GM19397 (cell line): ENCODE data around the gene CDK11B.
"Not testable (repeated sequence)": the region's sequence is repeated elsewhere in the genome, so short reads cannot be mapped to it uniquely, and the experiment has no call there.

Experiments used
- ATAC-seq: cut with Tn5 transposase; IDR thresholded peaks from one replicate; pipeline ENCODE4 v1.9.1; 2021; ENCODE audit warnings: mild to moderate bottlenecking, moderate library complexity; ENCODE audit not compliant: unreplicated experiment

The CDK11B gene

DNA sequence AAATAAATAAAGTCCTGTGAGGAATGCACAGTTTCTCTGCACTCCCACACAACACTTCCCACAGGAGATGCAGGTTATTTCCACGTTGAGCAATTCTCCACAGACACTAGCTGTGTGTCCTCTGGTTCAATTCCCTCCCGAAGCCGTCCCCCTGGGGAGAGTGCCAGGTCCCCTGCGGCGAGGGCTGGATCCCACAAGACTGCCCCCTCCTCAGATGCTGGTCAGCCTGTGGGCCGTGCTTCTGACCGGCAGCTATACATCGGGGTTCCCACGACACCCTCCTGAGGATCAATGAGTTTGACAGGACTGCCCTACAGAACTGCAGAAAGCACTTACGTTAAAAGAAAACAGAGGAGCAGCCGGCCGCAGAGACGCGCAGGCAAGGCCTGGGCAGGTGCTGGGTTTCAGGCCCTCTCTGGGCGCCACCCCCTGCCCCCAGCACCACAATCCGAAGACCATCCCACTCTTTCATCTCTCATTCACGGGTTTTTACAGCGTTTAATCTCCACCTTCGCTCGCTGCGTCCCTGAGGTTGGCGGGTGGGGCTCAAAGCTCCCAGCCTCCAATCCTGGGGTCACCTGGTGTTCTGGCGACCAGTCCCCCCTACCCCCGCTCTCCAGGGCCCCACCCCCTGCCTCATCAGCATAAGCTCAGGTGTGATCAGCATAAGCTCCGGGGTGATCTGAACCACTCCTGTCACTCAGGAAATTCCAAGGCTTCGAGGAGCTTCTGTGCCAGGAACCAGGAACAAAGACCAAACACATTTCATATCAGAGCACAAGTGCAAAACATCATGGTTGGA lies 24.5 kb upstream of the CDK11B start:
- no peak for ATAC-seq

- no peak for ATAC-seq
Observed at GRCh38 chr1:1680912-1681273, 22.1 kb upstream of the CDK11B start.

GRCh38 chr1:1680031-1680911 lies 21.5 kb upstream of the CDK11B start:
- no peak for ATAC-seq

GRCh38 chr1:1678581-1679380 lies 20.0 kb upstream of the CDK11B start:
- ATAC-seq: peak; percentile 1

- peak; percentile 62 for ATAC-seq
Observed at GRCh38 chr1:1677718-1678580, 19.1 kb upstream of the CDK11B start.

DNA sequence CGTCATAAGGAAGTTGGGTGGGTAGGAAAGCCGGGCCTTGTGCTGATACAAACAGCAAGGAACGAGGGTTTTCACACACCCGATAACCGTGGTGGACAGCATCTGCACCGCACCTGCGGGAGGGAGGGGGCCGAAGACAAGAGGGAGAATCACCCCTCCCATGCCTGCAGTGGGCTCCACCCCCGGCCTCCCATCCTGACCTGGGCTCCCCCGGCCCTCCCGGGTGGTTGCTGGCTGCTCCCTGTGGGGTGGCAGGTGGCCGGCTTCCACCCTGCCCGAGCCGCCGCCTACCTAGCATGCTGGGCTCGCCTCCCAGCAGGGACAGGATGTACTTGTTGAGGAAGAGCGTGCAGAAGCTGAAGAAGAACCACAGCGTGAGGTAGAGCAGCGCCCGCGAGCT lies 17.3 kb upstream of the CDK11B start:
- ATAC-seq: not testable (repeated sequence)

DNA sequence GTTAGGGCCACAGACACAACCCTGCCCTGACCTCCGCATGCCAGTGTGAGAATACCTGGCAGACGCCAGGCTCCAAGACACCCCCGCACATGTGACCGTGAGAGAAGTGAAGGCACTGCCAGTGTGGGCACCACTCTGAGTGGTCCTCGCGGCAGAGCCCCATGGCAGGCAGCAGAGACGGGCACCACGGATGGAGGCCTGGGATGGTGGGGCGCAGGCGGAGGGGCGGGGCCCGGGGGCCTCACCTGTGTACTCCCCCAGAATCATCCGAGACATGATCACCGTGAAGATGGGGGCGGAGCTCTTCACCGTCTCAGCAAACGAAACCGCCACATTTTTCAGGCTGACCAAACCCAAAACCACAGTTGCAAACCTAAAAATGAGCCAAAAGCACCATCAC lies 16.4 kb upstream of the CDK11B start:
- not testable (repeated sequence) for ATAC-seq

DNA sequence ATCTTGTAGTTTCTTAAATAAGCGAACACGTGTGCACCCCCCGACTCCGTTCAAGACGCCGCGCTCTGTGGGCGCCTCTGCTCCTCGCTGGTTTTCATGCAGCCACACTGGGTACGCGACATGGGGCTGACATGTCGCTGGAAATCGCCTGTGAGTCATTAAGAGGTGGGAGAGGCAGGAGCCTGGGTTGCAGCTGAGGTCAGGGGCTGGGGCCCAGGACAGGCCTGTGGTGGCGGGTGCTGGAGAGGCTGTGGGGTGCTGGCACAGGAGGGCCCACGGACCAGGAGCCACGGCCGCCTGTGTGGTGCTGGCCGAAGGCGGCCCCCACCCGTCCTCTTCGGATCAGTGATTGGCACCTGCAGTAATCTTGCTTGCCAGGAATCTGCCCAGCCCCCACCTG lies 16.0 kb upstream of the CDK11B start:
- ATAC-seq: not testable (repeated sequence)

- ATAC-seq: no peak
Observed at GRCh38 chr1:1672181-1672965, 13.6 kb upstream of the CDK11B start.

DNA sequence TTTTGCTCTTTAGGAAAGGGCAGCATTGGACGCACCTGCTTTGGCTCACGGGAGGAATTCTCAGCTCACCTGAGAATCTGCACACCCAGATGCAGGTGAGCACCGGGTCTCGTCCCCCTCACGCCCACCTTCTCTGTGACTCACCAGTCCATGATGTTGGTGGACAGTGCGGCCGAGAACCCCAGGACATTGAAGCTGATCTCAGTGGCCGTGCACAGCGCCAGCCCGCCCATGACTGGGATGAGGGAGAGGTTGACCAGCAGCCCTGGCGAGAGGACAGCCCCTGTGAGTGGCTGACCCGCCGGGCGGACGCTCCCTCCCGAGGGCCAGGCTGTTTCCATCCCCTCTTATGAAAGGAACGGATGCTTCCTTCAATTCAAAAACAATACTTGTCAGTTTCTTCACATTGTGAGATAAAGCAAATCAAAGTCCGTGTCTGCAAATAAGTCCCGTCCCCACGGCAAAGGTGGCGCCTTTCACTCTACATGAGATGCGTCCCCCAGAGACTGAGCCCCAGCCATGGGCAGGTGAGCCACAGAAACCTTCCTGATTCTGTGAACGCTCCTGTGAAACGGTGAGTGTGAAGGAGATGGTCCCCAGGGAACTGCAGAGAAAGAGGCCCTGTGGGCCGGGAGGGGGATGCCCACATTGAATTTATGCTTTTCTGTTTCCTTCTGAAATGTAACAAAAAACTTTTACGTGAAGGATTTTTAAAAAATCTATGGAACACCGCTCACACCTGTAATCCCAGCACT lies 12.7 kb upstream of the CDK11B start:
- no peak for ATAC-seq

GRCh38 chr1:1670866-1671265 lies 12.1 kb upstream of the CDK11B start:
- ATAC-seq: no peak

DNA sequence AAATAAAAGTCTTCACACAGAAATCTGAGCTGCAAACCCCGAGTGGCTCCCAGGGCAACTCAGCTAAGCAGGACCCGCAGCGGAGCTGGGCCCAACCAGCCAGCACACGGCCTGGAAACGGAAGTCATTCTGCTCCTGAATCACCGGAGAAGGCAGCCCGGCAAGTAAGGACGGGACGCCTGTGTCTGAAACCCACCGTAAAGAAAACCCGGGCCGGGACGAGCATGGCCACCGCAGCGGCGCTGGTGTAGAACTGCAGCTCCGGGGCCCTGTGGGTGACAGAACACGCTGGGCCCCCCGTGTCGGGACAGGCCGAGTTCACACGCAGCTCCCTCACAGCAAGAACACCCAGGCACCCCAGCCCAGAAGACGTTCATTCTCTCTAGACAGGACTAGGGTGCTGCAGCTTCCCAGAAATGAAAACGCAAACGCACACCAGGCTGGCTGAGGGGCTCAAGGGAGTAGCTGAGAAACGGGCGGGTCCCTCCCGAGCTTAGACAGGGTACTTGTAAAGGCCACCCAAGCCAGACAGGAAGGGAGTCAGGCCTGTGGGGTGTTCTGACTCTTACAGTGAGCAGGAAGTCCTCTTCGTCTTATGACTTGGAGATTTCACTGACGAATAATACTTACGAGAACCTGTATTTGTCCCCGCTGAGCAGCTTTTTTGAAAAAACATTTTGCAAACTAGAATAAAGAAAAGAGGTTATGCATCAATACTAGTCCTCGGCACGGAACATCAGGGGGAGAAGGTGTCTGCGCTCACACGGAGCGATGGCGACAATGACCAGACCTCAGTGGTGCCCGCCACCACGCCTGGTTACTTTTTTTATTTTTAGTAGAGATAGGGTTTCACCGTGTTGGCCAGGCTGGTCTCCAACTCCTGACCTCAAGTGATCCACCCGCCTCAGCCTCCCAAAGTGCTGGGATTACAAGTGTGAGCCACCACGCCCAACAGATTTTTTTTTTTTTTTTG lies 10.9 kb upstream of the CDK11B start:
- ATAC-seq: no peak

GRCh38 chr1:1666526-1666925 lies 7.7 kb upstream of the CDK11B start:
- ATAC-seq: no peak

- no peak for ATAC-seq
Observed at GRCh38 chr1:1665815-1666251, 7.0 kb upstream of the CDK11B start.

DNA sequence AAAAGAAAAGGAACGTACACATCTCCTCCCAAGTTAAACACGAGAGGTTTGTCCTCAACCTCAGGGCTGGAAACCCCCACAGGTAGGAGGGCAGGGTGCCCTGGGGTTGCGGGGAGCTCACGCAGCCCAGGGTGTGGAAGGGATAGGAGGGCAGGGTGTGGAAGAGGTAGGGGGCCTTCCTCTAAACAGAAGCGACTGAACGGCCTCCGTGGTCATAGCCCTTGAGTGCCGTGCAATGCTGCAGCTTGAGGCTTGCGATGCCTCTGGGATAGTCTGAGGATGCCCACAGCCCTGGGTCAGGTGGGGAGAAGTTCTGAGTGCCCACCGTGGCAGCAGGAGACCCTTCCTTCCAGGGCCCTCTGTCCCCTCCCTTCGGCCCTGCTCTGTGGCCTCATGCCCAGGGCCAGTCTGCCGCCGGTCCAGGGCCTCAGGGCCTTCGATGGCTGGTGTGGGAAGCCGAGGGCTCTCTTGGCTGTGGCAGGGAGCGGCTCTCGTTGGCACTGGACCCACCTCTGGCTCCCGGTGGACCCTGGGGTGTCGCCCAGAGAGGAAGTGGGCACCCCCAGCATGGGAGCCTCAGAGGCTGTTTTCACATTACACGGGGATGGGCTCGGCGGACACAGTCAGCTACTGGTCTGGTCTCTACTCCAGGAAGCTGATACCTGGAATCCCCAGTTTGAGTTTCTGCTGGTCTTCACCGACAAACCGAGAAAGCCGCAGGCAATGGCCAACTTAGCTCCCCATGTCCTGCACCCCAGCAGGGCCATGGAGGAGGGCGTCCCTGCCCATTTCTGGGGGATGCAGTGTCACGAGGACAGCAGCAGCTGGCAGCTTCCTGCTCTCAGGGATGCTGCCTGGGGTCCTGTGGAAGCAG lies 6.4 kb upstream of the CDK11B start:
- ATAC-seq: no peak

DNA sequence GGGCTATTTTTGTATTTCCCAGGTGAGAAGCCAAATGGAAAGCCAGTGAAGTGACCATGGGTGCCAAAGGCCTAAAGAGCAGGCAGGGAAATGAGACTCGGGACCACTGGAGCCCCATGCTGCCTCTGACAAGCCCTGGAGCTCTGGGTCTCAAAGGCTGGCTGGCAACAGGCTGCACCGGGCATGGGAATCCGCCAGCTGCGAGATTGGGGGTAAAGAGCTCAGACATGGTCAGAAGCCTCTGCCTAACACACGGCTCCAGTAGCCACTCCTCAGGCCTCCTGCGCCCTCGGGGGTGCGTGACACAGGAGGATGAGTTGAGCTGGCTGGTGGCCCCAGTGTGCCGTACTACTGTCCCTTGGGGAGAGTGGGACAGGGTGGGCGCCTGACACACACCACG lies 5.5 kb upstream of the CDK11B start:
- not testable (repeated sequence) for ATAC-seq
